Measurements from ENCODE around the gene SCN4A.
"Not testable (repeated sequence)": the region's sequence is repeated elsewhere in the genome, so short reads cannot be mapped to it uniquely, and the experiment has no call there.

Gene SCN4A

GRCh38 chr17:63932721-63933120 is 40.0 kb downstream of the SCN4A start:
- no peak for DNase-seq

DNA sequence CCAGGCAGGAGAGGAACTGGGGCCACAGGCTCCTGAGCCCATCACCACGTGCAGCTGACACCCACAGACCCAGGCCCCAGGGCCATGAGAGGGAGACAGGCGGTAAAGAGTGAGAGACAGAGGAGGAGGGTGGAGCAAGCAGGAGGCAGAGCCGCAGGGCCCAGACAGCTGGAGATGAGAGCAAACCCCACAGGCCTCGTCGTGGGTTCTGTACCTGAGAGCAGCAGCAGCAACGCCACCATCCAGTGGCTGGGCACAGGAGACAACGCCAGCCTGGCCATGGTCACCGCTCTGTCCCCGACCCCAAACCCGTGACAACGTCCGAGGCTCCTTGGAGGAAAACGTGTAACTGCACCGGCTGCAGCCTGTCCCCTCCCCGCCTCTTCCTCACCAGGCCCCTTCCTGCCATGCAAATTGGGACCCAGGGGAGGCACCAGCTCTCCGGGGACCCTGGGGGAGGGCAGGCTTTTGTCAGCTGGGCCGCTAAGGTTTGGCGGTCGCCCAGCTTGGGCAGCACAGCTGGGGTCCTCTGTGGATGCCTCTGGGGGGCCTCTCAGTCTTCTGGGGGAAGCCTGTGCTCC is 40.6 kb downstream of the SCN4A start, which contains the start of gene CD79B:
CD79B (minus strand) TSS at position 351 of the 581 bp plus-strand sequence; CDS start at position 281, 70 bp downstream.
- no peak for DNase-seq

DNA sequence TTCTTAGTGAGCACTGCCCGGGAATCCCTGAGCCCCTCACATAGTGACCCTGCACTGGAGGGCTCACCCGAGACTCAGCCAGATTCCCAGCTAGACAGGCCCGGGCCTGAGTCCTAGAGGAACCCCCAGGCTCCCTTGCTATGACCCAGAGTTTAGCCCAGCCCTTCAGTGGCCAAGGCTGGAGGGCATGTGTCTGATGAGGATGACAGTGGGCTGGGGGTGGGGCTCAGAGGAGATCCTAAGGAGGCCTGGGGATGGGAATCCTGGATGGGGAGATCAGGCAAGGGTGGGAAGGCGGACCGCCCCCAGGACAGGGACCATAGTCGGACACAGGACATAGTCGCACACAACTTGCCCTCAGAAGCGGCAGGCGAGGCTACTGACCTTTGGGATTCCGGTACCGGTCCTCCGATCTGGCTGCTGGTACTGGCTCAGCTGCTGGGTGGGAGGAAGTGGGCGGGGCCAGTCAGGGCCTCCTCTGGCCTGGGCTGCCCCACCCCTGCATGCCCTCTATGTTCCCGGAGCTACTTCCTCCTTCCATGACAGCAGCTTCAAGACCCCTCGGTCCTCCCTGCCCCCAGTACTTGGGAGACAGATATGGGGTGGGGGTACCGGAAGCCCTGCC is 41.7 kb downstream of the SCN4A start:
- no peak for DNase-seq

DNA sequence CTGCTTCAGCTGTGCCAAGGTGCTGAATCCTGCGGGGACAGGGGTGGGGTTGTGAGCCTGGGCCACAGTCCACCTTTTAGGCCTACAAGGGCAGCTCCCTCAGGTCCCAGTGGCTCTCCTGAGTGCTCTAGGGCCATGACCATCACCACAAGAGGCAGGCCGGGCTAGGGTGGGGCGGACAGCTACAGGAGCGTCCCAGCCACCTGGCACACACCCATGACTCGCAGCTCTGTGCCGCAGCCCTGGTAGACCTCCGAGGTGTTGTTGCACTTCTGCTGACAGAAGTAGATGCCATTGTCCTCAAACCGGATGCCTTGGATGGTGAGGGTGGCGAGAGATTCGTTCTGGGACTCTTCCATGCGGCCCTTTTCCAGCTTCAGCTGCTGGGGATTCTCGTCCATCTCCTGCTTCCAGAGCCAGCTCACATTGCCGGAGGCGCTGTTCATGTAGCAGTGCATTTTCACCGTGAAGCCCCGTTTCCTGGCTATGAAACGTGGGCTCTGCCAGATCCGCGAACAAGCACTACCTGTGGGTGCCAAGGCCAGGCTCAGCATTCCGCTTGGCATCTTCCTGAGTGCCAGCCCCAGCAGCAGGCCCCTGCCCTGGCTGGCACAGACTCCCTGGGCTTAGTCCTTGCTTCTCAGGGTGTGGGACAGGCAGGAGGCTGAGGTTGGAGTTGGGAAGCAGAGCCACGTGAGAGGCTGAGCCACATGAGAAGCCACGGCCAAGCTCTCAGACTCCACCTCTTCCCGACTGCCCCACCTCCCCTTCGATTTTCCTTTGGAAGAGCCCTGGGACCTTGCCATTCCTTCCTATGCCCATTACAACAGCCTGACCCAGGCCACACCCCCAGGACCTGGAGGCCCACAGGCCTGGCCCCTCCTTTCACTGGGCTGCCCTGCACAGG is 42.6 kb downstream of the SCN4A start:
- no peak for DNase-seq

DNA sequence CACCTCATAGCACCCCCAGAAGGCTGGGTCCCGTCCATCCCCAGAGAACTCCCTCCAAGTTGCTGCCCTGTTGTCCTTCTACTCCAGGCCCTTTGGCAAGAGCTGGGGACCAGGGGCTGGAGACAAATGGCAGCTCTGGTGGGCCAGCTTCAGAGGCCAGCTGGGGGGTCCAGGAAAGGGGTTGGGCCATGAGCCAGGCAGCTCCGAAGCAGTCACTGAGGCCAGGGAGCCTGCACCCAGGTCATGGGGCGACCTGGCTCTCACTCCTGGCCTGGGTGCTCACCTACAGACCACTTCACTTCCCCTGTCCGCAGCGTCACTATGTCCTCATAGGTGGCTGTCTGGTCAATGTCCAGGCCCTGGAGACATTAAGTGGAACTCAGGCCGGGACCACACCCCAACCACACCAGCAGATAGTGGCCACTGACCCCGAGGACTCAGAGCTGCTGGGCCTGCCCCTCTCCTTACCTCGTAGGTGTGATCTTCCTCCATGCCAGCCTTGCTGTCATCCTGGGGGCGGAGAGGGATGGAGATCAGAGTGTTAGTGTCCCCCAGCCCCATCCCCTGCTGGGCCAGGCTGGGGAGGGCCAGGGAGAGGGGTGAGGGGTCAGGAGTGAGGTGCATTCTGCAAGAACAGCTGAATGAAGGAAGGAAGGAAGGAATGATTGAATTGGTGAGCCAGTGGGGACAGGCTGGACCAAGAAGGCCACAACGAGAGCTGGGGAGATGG is 43.6 kb downstream of the SCN4A start:
- no peak for DNase-seq

DNA sequence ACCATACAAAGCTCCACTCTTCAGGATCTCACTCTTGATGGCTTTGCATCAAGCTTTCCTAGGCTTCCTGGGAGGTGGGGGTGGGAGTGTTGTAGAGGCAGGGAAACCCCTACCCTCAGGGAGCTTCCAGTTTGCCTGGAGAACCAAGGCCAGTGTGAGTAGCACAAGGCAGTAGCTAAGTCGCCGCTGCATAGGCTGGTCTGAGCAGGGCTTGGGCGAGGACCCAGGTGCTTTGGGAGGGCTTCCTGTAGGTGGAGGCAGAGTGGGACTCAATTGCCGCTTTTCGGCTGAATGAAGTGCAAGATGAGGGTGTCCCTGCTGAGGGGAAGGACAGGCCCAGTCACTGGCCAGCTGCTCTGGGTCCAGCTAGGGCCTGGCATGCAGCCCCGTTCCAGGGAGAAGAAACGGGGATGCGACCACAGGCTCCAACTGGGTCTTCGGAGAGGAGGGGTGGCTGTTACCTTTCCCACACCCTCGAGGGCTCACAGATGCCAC is 44.5 kb downstream of the SCN4A start:
- no peak for DNase-seq

GRCh38 chr17:63927464-63928171 is 45.1 kb downstream of the SCN4A start:
- DNase-seq, result no peak

DNA sequence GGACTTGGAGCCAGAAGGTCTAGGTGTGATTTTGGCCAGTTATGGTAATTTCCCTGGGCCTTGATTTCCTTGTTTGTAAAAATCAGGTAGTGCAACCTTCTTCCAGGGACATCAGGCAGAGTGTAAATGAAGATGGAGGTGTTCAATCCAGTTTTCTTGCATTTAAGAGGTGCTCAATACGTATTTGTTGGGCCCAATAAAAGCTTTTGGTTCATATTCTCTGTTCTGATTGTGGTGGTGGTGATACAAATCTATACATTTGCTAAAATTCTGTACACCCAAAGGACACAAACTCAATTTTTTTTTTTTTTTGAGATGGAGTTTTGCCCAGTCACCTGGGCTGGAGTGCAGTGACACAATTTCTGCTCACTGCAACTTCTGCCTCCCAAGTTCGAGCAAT is 46.6 kb downstream of the SCN4A start:
- DNase-seq, result no peak

DNA sequence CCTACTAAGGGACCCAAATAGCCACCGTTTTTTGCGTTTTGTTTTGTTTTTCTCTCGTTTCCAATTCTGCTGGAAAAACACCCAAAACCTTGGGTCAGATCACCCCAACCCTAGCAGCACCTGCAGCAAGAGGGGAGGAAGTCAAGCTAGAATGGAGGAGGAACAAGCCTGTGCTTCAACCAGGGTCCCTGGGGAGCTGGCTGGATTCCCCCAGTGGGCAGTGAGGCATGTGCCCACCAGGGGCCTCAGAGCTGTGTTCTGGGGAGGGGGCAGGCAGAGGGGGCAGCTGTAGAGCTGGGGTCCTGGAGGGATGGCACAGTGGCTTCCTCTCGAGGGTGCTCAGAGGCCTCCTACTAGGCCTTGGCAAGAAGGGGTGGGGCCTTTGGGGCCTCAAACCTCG is 47.1 kb downstream of the SCN4A start:
- DNase-seq, result no peak

GRCh38 chr17:63922402-63922801 is 50.3 kb downstream of the SCN4A start:
- DNase-seq, result not testable (repeated sequence)

- not testable (repeated sequence) for DNase-seq
These were observed 51.9 kb downstream of the SCN4A start for GRCh38 chr17:63920779-63921178.

DNA sequence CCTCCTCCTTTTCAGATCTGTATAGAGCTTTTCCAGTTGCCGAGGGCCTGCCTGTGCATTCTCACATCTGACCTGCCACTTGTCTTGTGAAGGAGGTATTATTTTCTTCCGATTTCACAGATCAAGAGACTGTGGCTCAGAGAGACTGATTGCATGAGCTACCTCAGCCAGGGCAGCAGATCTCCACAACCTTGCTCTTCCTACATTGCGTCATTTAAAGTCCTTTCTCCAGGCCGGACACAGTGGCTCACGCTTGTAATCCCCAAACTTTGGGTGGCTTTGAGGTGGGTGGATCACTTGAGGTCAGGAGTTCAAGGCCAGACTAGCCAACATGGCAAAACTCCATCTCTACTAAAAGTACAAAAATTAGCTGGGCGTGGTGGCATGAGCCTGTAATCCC is 52.7 kb downstream of the SCN4A start:
- not testable (repeated sequence) for DNase-seq

DNA sequence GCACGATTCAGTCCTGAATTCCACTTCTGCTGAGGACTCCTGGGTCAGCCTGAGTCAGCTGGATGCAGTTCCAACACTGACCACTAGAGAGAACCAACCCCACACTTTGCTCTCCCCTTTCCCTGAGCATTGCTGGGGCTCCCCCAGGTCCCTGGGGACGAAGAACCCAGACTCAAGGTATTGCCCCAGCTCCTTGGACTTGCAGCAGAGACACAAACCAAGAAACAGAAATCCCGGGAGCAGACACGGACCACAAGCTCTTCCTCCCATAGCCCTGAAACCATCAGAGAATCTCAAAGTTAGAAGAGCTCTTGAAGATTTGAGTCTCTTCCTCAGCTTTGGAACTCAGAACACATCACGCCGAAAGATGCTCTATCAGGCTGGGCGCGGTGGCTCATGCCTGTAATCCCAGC is 53.4 kb downstream of the SCN4A start:
- DNase-seq, result peak; percentile 55

DNA sequence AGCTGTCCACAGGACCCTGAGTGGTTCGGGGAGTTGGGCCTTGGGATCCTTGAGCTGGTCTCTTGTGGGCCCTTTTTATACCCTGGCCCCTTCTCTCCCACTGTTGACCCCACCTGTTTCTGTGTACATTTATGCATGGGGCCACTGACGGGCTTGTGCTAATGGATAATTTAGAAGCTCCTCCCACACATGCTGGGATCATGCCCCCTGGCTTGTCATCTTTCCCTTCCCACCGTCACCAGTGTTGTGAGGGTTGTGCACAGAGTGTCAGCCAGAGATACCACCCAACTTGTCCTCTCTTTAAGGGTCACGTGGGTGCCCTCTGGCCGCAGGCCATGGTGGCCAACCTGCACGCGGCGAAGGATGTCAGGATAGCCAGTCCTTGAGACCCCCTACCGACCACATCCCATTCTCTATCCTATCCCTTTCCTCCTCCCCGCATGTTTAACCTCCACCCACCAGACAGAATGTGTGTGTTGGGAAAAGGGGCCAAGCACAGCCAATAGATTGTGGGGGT is 53.9 kb downstream of the SCN4A start, which contains the start of gene GH1:
GH1 (minus strand) TSS at position 51 of the 517 bp plus-strand sequence. CDS start 63 bp downstream, outside the sequence.
- DNase-seq, result not testable (repeated sequence)

- DNase-seq, result no peak
These were observed 54.4 kb downstream of the SCN4A start for GRCh38 chr17:63918305-63918704.

DNA sequence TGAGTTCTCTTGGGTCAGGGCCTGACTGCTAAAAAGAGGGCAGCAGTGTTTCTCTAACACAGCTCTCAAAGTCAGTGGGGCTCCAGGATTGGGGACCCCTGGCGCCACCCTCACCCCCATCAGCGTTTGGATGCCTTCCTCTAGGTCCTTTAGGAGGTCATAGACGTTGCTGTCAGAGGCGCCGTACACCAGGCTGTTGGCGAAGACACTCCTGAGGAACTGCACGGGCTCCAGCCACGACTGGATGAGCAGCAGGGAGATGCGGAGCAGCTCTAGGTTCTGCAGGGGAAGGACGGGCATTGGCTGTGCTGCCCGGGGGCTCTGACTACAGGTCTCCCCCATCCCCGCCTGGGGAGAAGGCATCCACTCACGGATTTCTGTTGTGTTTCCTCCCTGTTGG is 55.1 kb downstream of the SCN4A start:
- DNase-seq, result no peak

DNA sequence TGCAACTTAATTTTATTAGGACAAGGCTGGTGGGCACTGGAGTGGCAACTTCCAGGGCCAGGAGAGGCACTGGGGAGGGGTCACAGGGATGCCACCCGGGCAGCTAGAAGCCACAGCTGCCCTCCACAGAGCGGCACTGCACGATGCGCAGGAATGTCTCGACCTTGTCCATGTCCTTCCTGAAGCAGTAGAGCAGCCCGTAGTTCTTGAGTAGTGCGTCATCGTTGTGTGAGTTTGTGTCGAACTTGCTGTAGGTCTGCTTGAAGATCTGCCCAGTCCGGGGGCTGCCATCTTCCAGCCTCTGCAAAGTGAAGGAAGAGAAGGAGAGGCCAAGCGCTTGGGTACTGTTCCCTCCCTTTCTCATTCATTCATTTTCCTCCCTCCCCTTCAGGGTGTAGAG is 55.5 kb downstream of the SCN4A start:
- not testable (repeated sequence) for DNase-seq

DNA sequence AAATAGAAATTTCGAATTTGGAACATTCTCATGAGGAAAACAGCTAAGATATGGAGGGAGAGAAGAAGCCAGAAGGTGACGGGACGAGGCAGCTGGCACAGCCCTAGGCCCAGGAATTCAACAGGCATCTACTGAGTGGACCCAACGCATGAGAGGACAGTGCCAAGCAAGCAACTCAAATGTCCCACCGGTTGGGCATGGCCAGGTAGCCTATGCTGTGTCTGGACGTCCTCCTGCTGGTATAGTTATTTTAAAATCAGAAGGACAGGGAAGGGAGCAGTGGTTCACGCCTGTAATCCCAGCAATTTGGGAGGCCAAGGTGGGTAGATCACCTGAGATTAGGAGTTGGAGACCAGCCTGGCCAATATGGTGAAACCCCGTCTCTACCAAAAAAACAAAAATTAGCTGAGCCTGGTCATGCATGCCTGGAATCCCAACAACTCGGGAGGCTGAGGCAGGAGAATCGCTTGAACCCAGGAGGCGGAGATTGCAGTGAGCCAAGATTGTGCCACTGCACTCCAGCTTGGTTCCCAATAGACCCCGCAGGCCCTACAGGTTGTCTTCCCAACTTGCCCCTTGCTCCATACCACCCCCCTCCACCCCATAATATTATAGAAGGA is 56.0 kb downstream of the SCN4A start:
- DNase-seq, result no peak

DNA sequence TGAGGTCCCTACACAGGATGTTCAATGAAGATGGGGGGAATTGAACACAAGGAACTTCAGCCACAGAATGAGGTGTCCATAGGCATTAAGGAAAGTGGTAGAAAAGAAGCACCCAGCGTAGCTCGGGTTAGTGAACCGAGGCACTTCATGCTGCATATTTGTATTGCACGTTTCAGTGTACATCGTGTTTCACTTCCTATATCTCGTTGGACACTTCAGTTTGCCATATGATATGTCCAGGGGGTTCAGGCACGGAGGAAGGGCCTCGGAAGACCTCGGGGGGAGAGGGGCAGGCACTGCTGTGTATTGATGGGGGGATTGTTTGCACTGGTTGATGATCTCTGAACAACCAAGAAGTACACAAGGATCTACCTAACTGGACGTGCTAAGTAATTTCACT is 57.0 kb downstream of the SCN4A start:
- not testable (repeated sequence) for DNase-seq

- DNase-seq, result no peak
These were observed 58.2 kb downstream of the SCN4A start for GRCh38 chr17:63914471-63914870.

- DNase-seq, result peak; percentile 25
These were observed 61.0 kb downstream of the SCN4A start for GRCh38 chr17:63911657-63912100.

Data from fibroblast of upper back skin (primary cell).